PC-3 (cell line): ENCODE data around the gene FAM47E. TPM values are rescaled to one million over a fixed set of nuclear protein-coding genes. Genes with fewer than 3 reads are reported as not detected.

ENCODE experiments used
- ATAC-seq: fragments of 200-7000 bp; cut with Tn5 transposase; 2 replicates; pipeline ENCODE4 v1.9.1; 2020; ENCODE audit warnings: mild to moderate bottlenecking, moderate library complexity
- BruUV-seq: library from RNA; stranded (reverse); fragments of 400-500 nt; replicated peaks from 2 replicates; lab custom pipeline; 2021; lab: Mats Ljungman, UMichigan
- CTCF ChIA-PET: fragments of 300-600 bp; sonication (Branson Sonifier 250); formaldehyde crosslinking; loops from one replicate; lab custom pipeline; 2022; ENCODE audit warnings: antibody characterized with exemption; lab: Charles Lee
- POLR2A ChIA-PET: fragments of 300-600 bp; sonication (Branson Sonifier 250); formaldehyde crosslinking; loops from one replicate; lab custom pipeline; 2022; ENCODE audit warnings: antibody characterized with exemption; ENCODE audit not compliant: unreplicated experiment; lab: Charles Lee
- DNase-seq: peaks from one replicate; pipeline ENCODE4 v3.0.0-alpha.2; 2015
- H2AFZ ChIP-seq: fragments of 300-600 bp; sonication (generic); 2 replicates; pipeline ENCODE4 v1.6.0; 2016; ENCODE audit warnings: antibody characterized with exemption, low read length
- H3F3A ChIP-seq: fragments of 300-600 bp; sonication (generic); one replicate; pipeline ENCODE4 v1.6.0; 2017; ENCODE audit warnings: antibody characterized with exemption, low read length, control low read depth, mild to moderate bottlenecking; ENCODE audit not compliant: unreplicated experiment
- H3K27ac ChIP-seq: fragments of 300-600 bp; sonication (generic); 2 replicates; pipeline ENCODE4 v1.5.1; 2016; ENCODE audit warnings: mild to moderate bottlenecking, low read length
- H3K27me3 ChIP-seq: fragments of 300-600 bp; sonication (generic); 2 replicates; pipeline ENCODE4 v1.6.1; 2016; ENCODE audit warnings: low read length, mixed read lengths
- H3K36me3 ChIP-seq: fragments of 300-600 bp; sonication (generic); 2 replicates; pipeline ENCODE4 v1.6.1; 2016; ENCODE audit warnings: low read depth, mixed run types, low read length, mixed read lengths
- H3K4me1 ChIP-seq: fragments of 300-600 bp; sonication (generic); 2 replicates; pipeline ENCODE4 v1.5.1; 2016; ENCODE audit warnings: low read length; ENCODE audit not compliant: insufficient read depth
- H3K4me2 ChIP-seq: fragments of 300-600 bp; sonication (generic); 2 replicates; pipeline ENCODE4 v1.6.0; 2016; ENCODE audit warnings: low read length
- H3K4me3 ChIP-seq: fragments of 300-600 bp; sonication (generic); 2 replicates; pipeline ENCODE4 v1.5.1; 2016; ENCODE audit warnings: mild to moderate bottlenecking, low read length, mixed read lengths
- H3K79me2 ChIP-seq: fragments of 300-600 bp; sonication (generic); 2 replicates; pipeline ENCODE4 v1.6.1; 2017; ENCODE audit warnings: low read length, mixed read lengths
- H3K9ac ChIP-seq: fragments of 300-600 bp; sonication (generic); 2 replicates; pipeline ENCODE4 v1.6.0; 2016; ENCODE audit warnings: mild to moderate bottlenecking, low read length
- H3K9me2 ChIP-seq: fragments of 300-600 bp; sonication (generic); replicated peaks from 2 replicates; pipeline ENCODE4 v1.6.1; 2016; ENCODE audit warnings: mixed run types, low read length, mixed read lengths
- H3K9me3 ChIP-seq: fragments of 300-600 bp; sonication (generic); 2 replicates; pipeline ENCODE4 v1.6.1; 2016; ENCODE audit warnings: low read length, mixed read lengths
- H4K20me1 ChIP-seq: fragments of 300-600 bp; sonication (generic); 2 replicates; pipeline ENCODE4 v1.6.1; 2016; ENCODE audit warnings: low read length, mixed read lengths
- EZH2 ChIP-seq: fragments of 300-600 bp; sonication (generic); IDR thresholded peaks from one replicate; pipeline ENCODE4 v1.6.1; 2017; ENCODE audit warnings: antibody characterized with exemption, mild to moderate bottlenecking, low read length; ENCODE audit not compliant: unreplicated experiment
- EZH2phosphoT487 ChIP-seq: fragments of 300-600 bp; sonication (generic); IDR thresholded peaks from 2 replicates; pipeline ENCODE4 v1.6.1; 2018; ENCODE audit warnings: mild to moderate bottlenecking, antibody characterized with exemption, low read length, borderline replicate concordance
- intact Hi-C: fragments of 100-400 bp; cut with micrococcal nuclease; formaldehyde crosslinking; loops from 2 replicates; pipeline ENCODE4 v1.9.0; 2023
- total RNA-seq: library from RNA; depleted of rRNA; stranded (reverse); fragments of >200 nt; gene quantifications from 2 replicates; pipeline ENCODE4 v1.2.3, GENCODE V29; 2014
- TF ChIP-seq, protein P1 (sequence below): fragments of 300-600 bp; sonication (generic); conservative IDR thresholded peaks from 2 replicates; pipeline ENCODE4 v1.5.1; 2017; ENCODE audit warnings: antibody characterized with exemption, low read depth, mild to moderate bottlenecking, low read length

Gene FAM47E
- total RNA-seq, 1 experiment from 2014 or later, result 0.91 TPM

- POLR2A ChIA-PET, result no interaction called here
- peaks cover 26% of the 10 kb centered on the region for H3K79me2 ChIP-seq
- BruUV-seq, result no TSS peak
- no peak overlapping the region for H3K27ac ChIP-seq
- no peaks in the 10 kb centered on the region for H3K9me2 ChIP-seq
- no peak overlapping the region for H3K4me3 ChIP-seq
- H3K4me1 ChIP-seq, result 0 out of 2 replicates have a peak, but pooled peaks cover 8% of the 10 kb centered on the region
- H2AFZ ChIP-seq, result no peak overlapping the region
- no peak for DNase-seq
- H4K20me1 ChIP-seq, result no peaks in the 10 kb centered on the region
- H3K9me3 ChIP-seq, result no peaks in the 10 kb centered on the region
- H3K27me3 ChIP-seq, result no peaks in the 10 kb centered on the region
- TF ChIP-seq, protein P1, sequence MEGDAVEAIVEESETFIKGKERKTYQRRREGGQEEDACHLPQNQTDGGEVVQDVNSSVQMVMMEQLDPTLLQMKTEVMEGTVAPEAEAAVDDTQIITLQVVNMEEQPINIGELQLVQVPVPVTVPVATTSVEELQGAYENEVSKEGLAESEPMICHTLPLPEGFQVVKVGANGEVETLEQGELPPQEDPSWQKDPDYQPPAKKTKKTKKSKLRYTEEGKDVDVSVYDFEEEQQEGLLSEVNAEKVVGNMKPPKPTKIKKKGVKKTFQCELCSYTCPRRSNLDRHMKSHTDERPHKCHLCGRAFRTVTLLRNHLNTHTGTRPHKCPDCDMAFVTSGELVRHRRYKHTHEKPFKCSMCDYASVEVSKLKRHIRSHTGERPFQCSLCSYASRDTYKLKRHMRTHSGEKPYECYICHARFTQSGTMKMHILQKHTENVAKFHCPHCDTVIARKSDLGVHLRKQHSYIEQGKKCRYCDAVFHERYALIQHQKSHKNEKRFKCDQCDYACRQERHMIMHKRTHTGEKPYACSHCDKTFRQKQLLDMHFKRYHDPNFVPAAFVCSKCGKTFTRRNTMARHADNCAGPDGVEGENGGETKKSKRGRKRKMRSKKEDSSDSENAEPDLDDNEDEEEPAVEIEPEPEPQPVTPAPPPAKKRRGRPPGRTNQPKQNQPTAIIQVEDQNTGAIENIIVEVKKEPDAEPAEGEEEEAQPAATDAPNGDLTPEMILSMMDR, result no peak
- TF ChIP-seq EZH2, result no peak
- no peak for TF ChIP-seq EZH2phosphoT487
- CTCF ChIA-PET, result no interaction called here
- no peak overlapping the region for H3K9ac ChIP-seq
- intact Hi-C loops, result no loop called here
- H3K4me2 ChIP-seq, result no peak overlapping the region
- no peaks in the 10 kb centered on the region for H3F3A ChIP-seq
- ATAC-seq, result no peak
- H3K36me3 ChIP-seq, result peaks cover 3% of the 10 kb centered on the region; the same call in 1 of the 2 replicates
Measured at GRCh38 chr4:76311896-76312331, 60.4 kb downstream of the FAM47E start.

- no peaks in the 10 kb centered on the region for H3F3A ChIP-seq
- H3K4me2 ChIP-seq, result no peak overlapping the region
- H3K4me3 ChIP-seq, result no peak overlapping the region
- BruUV-seq, result no TSS peak
- CTCF ChIA-PET, result no interaction called here
- H2AFZ ChIP-seq, result no peak overlapping the region
- no peak overlapping the region for H3K27ac ChIP-seq
- POLR2A ChIA-PET, result no interaction called here
- no peaks in the 10 kb centered on the region for H3K27me3 ChIP-seq
- H4K20me1 ChIP-seq, result no peaks in the 10 kb centered on the region
- 0 out of 2 replicates have a peak, but pooled peaks cover 8% of the 10 kb centered on the region for H3K4me1 ChIP-seq
- TF ChIP-seq EZH2 (no peak), EZH2phosphoT487 (no peak)
- TF ChIP-seq, protein P1, result no peak
- no peak for DNase-seq
- peaks cover 20% of the 10 kb centered on the region for H3K79me2 ChIP-seq
- no peak overlapping the region for H3K9ac ChIP-seq
- ATAC-seq, result no peak
- H3K9me2 ChIP-seq, result no peaks in the 10 kb centered on the region
- H3K36me3 ChIP-seq, result peaks cover 3% of the 10 kb centered on the region; the same call in 1 of the 2 replicates
- no peaks in the 10 kb centered on the region for H3K9me3 ChIP-seq
- intact Hi-C loops, result no loop called here
Measured at GRCh38 chr4:76312457-76312856, 60.9 kb downstream of the FAM47E start.

DNA sequence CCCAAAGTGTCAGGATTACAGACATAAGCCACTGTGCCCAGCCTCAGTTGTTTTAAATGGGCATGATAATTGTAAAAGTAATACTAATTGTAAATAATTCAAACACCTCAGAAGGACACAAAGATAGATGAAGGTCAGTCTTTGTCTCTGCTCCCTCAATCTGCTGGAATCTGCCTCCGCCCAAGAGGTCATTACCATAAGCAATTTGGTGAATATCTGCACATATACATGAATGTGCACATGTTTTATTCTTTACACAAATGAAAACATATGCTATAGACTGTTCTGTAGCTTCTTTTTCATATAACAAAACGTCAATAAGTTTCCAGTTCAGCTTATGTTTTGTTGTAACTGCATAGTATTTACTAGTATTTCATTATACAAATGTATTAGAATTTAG is 62.0 kb downstream of the FAM47E start:
- Histone ChIP-seq H3K9me2 (no peaks in the 10 kb centered on the region), H3F3A (no peaks in the 10 kb centered on the region), H3K4me3 (no peak overlapping the region), H3K4me1 (0 out of 2 replicates have a peak, but pooled peaks cover 2% of the 10 kb centered on the region), H3K4me2 (no peak overlapping the region), H4K20me1 (no peaks in the 10 kb centered on the region), H3K79me2 (peaks cover 9% of the 10 kb centered on the region; the same call in 1 of the 2 replicates), H3K9ac (no peak overlapping the region), H3K9me3 (no peaks in the 10 kb centered on the region), H2AFZ (no peak overlapping the region), H3K27me3 (no peaks in the 10 kb centered on the region), H3K36me3 (peaks cover 3% of the 10 kb centered on the region; the same call in 1 of the 2 replicates), H3K27ac (no peak overlapping the region)
- no TSS peak for BruUV-seq
- intact Hi-C loops, result no loop called here
- TF ChIP-seq, protein P1, result no peak
- TF ChIP-seq EZH2phosphoT487 (no peak), EZH2 (no peak)
- ChIA-PET CTCF (no interaction called here), POLR2A (no interaction called here)
- DNase-seq (no peak), ATAC-seq (no peak)
